Natural killer cell (primary cell): Measurements from ENCODE around the gene ZCCHC18. TPM values are rescaled to one million over a fixed set of nuclear protein-coding genes. Genes with fewer than 3 reads are reported as not detected.

Experiments
- ATAC-seq, 3 donors: fragments of 150-1000 bp in 2 of 3; fragments of 200-7000 bp in 1 of 3; cut with Tn5 transposase; 1 replicate in 1 of 3; 2 replicates in 2 of 3; pipeline ENCODE4 v1.10.0; 2021; ENCODE audit warnings: mild to moderate bottlenecking in 2 of 3, moderate library complexity in 2 of 3
- DNase-seq, 2 donors: peaks; one replicate each; pipeline versions ENCODE4 v3.0.0 to v3.0.0-alpha.2; 2013 to 2021; ENCODE audit warnings: mixed read lengths in 1 of 2
- H3K27ac ChIP-seq: one replicate; pipeline ENCODE4 v1.5.1; 2013; ENCODE audit warnings: mild to moderate bottlenecking, low read length
- H3K27me3 ChIP-seq: one replicate; pipeline ENCODE4 v1.6.1; 2013; ENCODE audit warnings: low read length; ENCODE audit not compliant: control insufficient read depth, insufficient read depth
- H3K36me3 ChIP-seq: one replicate; pipeline ENCODE4 v1.6.1; 2013; ENCODE audit warnings: low read length; ENCODE audit not compliant: control insufficient read depth, insufficient read depth
- H3K4me1 ChIP-seq: one replicate; pipeline ENCODE4 v1.6.1; 2013; ENCODE audit warnings: low read length; ENCODE audit not compliant: control insufficient read depth, insufficient read depth
- H3K4me3 ChIP-seq: one replicate; pipeline ENCODE4 v1.5.1; 2013; ENCODE audit warnings: low read length
- H3K9me3 ChIP-seq: one replicate; pipeline ENCODE4 v1.6.1; 2013; ENCODE audit warnings: low read length; ENCODE audit not compliant: control insufficient read depth, insufficient read depth
- H3K27ac Mint-ChIP-seq, 2 donors: one replicate each; pipeline ENCODE4 v1.8.0; 2022; ENCODE audit warnings: mild to moderate bottlenecking in 2 of 2, mixed read lengths in 2 of 2, moderate library complexity in 1 of 2
- H3K27me3 Mint-ChIP-seq, 2 donors: one replicate each; pipeline ENCODE4 v1.8.0; 2022; ENCODE audit warnings: low read depth in 2 of 2, mixed read lengths in 2 of 2
- H3K36me3 Mint-ChIP-seq: one replicate; pipeline ENCODE4 v1.8.0; 2022; ENCODE audit warnings: mixed read lengths
- H3K4me1 Mint-ChIP-seq, 2 donors: one replicate each; pipeline ENCODE4 v1.8.0; 2022; ENCODE audit warnings: mixed read lengths in 2 of 2
- H3K4me3 Mint-ChIP-seq: one replicate; pipeline ENCODE4 v1.8.0; 2022; ENCODE audit warnings: mild to moderate bottlenecking, moderate library complexity, mixed read lengths
- H3K9me3 Mint-ChIP-seq, 2 donors: one replicate each; pipeline ENCODE4 v1.8.0; 2022; ENCODE audit warnings: mixed read lengths in 2 of 2
- CTCF ChIP-seq: fragments of 200-600 bp; IDR thresholded peaks from one replicate; pipeline ENCODE4 v1.8.0; 2022; ENCODE audit warnings: antibody characterized with exemption
- WGBS: methylation state at CpG from one replicate; pipeline ENCODE4 v1.1.7; 2013; ENCODE audit warnings: missing lambda C conversion rate; ENCODE audit not compliant: insufficient coverage; 5-methylcytosine and 5-hydroxymethylcytosine counted together
- intact Hi-C: fragments of 100-400 bp; cut with micrococcal nuclease; formaldehyde crosslinking; loops from one replicate; pipeline ENCODE4 v1.14.2; 2022
- total RNA-seq, 4 donors: library from RNA; stranded (reverse); fragments of 120-200 nt in 1 of 4; gene quantifications; one replicate each; pipeline versions ENCODE4 v1.2.3 to v1.2.4, GENCODE V29; 2013 to 2022

ZCCHC18 gene
- total RNA-seq, 3 donors from 2014 or later (not counting 1 experiment from before 2014, with no cell fraction given) = 4.4 to 8.9 (median 5.6) TPM

DNA sequence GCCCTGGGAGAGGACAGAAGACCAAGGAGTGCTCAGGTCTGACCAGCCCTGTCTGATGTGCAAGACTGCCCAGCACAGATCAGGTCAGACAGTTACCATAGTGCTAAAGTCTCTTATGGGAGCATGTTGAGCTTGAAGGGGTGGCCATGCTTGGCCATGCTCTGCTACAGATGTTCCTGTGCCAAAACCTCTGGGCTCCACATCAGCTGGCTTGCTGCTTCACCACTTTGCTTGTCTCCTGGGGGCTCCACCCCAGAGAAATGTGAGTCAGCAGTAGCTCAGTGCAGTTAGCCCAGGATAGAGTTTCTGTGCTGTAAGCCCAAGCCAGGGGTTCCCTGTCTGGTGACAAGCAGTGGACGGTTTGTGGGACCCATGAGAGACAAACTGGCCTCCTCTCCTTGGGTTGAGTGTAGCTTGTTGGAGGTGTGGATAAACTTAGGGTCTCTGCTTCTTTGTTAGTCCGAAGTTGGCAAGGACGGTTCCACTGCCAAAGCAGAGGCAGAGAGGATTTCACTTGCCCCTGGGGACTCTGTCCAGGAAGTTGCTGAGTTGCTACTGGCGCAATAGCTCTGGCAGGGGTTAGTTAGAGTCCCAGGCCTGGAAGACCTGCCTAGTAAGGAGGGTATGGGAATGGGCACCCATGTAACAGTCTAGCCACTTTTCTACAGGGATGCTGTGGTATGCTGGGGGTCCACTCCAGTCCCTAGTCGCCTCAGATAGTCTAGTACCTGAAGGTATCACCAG, 27.6 kb upstream of the ZCCHC18 start:
- no peaks in the 10 kb centered on the region for H3K9me3 Mint-ChIP-seq
- no peaks in the 10 kb centered on the region for H3K4me1 Mint-ChIP-seq
- H3K36me3 Mint-ChIP-seq = no peaks in the 10 kb centered on the region
- 75% methylated on average over 5 of the region's 5 CpGs for WGBS
- H3K27ac ChIP-seq = no peak overlapping the region
- peaks cover 2% of the 10 kb centered on the region for H3K27me3 ChIP-seq
- intact Hi-C loops = no loop called here
- H3K4me3 ChIP-seq = no peak overlapping the region
- DNase-seq (no peak), ATAC-seq (no peak)
- H3K27ac Mint-ChIP-seq = no peak overlapping the region
- H3K36me3 ChIP-seq = no peaks in the 10 kb centered on the region
- TF ChIP-seq CTCF = no peak
- H3K4me3 Mint-ChIP-seq = no peak overlapping the region
- H3K9me3 ChIP-seq = no peaks in the 10 kb centered on the region
- no peaks in the 10 kb centered on the region for H3K4me1 ChIP-seq
- H3K27me3 Mint-ChIP-seq = peaks cover 8 to 14% of the 10 kb centered on the region in 2 donors

GRCh38 chrX:104085477-104085876, 26.8 kb upstream of the ZCCHC18 start:
- H3K9me3 Mint-ChIP-seq = no peaks in the 10 kb centered on the region
- H3K4me1 Mint-ChIP-seq = no peaks in the 10 kb centered on the region
- no peaks in the 10 kb centered on the region for H3K36me3 ChIP-seq
- no peaks in the 10 kb centered on the region for H3K4me1 ChIP-seq
- H3K27ac ChIP-seq = no peak overlapping the region
- no peaks in the 10 kb centered on the region for H3K9me3 ChIP-seq
- H3K4me3 ChIP-seq = no peak overlapping the region
- peaks cover 8 to 14% of the 10 kb centered on the region in 2 donors for H3K27me3 Mint-ChIP-seq
- no peaks in the 10 kb centered on the region for H3K36me3 Mint-ChIP-seq
- no peak overlapping the region for H3K4me3 Mint-ChIP-seq
- H3K27ac Mint-ChIP-seq = no peak overlapping the region
- intact Hi-C loops = no loop called here
- 83% methylated on average over 7 of the region's 7 CpGs for WGBS
- no peak for TF ChIP-seq CTCF
- peaks cover 2% of the 10 kb centered on the region for H3K27me3 ChIP-seq
- no peak for ATAC-seq
- DNase-seq = no peak

- peaks cover 8 to 14% of the 10 kb centered on the region in 2 donors for H3K27me3 Mint-ChIP-seq
- no peak for TF ChIP-seq CTCF
- ATAC-seq (no peak), DNase-seq (no peak)
- Histone ChIP-seq H3K9me3 (no peaks in the 10 kb centered on the region), H3K4me1 (no peaks in the 10 kb centered on the region), H3K27ac (no peak overlapping the region), H3K4me3 (no peak overlapping the region), H3K36me3 (no peaks in the 10 kb centered on the region), H3K27me3 (peaks cover 2% of the 10 kb centered on the region)
- no peaks in the 10 kb centered on the region for H3K9me3 Mint-ChIP-seq
- no peaks in the 10 kb centered on the region for H3K4me1 Mint-ChIP-seq
- 92% methylated on average over 5 of the region's 7 CpGs for WGBS
- no peak overlapping the region for H3K4me3 Mint-ChIP-seq
- intact Hi-C loops = no loop called here
- H3K27ac Mint-ChIP-seq = no peak overlapping the region
- no peaks in the 10 kb centered on the region for H3K36me3 Mint-ChIP-seq
Measured at GRCh38 chrX:104085919-104086318, 26.4 kb upstream of the ZCCHC18 start.
